HG03175 (cell line): ENCODE results near the gene TLE6.
"Not testable (repeated sequence)": the region's sequence is repeated elsewhere in the genome, so short reads cannot be mapped to it uniquely, and the experiment has no call there.

Source experiments
- ATAC-seq: cut with Tn5 transposase; IDR thresholded peaks from one replicate; pipeline ENCODE4 v1.9.1; 2021; ENCODE audit warnings: mild to moderate bottlenecking, moderate library complexity; ENCODE audit not compliant: unreplicated experiment

The TLE6 gene

GRCh38 chr19:3027292-3027691, 49.9 kb downstream of the TLE6 start:
- ATAC-seq, result no peak

- ATAC-seq, result no peak
Observed at GRCh38 chr19:3027981-3028304, 50.6 kb downstream of the TLE6 start.

GRCh38 chr19:3028305-3029064, 51.1 kb downstream of the TLE6 start:
- ATAC-seq, result no peak

- no peak for ATAC-seq
Observed at GRCh38 chr19:3029065-3029923, 51.9 kb downstream of the TLE6 start, which contains the start of gene TLE2. TSS of gene TLE2 (minus strand) at chr19:3029280. CDS start at chr19:3028904, 376 bp downstream.

- ATAC-seq, result no peak
Observed at GRCh38 chr19:3031607-3031867, 54.2 kb downstream of the TLE6 start.

GRCh38 chr19:3033595-3034405, 56.4 kb downstream of the TLE6 start:
- no peak for ATAC-seq

GRCh38 chr19:3034406-3034655, 57.0 kb downstream of the TLE6 start:
- no peak for ATAC-seq

- no peak for ATAC-seq
Observed at GRCh38 chr19:3034656-3035541, 57.5 kb downstream of the TLE6 start.

- peak; percentile 88 for ATAC-seq
Observed at GRCh38 chr19:3035542-3036118, 58.3 kb downstream of the TLE6 start.

- ATAC-seq, result peak; percentile 52
Observed at GRCh38 chr19:3036119-3036976, 59.0 kb downstream of the TLE6 start.

- ATAC-seq, result not testable (repeated sequence)
Observed at GRCh38 chr19:3036977-3037544, 59.7 kb downstream of the TLE6 start.

- no peak for ATAC-seq
Observed at GRCh38 chr19:3038214-3038613, 60.9 kb downstream of the TLE6 start.

GRCh38 chr19:3039125-3039524, 61.8 kb downstream of the TLE6 start:
- no peak for ATAC-seq

- no peak for ATAC-seq
Observed at GRCh38 chr19:3039641-3040077, 62.3 kb downstream of the TLE6 start.

- no peak for ATAC-seq
Observed at GRCh38 chr19:3041327-3041726, 64.0 kb downstream of the TLE6 start.

GRCh38 chr19:3041761-3042620, 64.6 kb downstream of the TLE6 start:
- ATAC-seq, result no peak

- no peak for ATAC-seq
Observed at GRCh38 chr19:3042621-3043267, 65.4 kb downstream of the TLE6 start.
